AML-193 (cell line): ENCODE data around the gene TIPRL.
"Not testable (repeated sequence)": the region's sequence is repeated elsewhere in the genome, so short reads cannot be mapped to it uniquely, and the experiment has no call there.

Experiments used
- DNase-seq, 2 experiments: peaks; one replicate each; lab custom pipeline; 2025; lab: John Stamatoyannopoulos, UW

Gene TIPRL

GRCh38 chr1:168159251-168159650 lies 19.5 kb upstream of the TIPRL start:
- no peak for DNase-seq

- no peak for DNase-seq
Measured at GRCh38 chr1:168159979-168160378, 18.8 kb upstream of the TIPRL start.

GRCh38 chr1:168161459-168161858 lies 17.3 kb upstream of the TIPRL start:
- DNase-seq = no peak

GRCh38 chr1:168163670-168164069 lies 15.1 kb upstream of the TIPRL start:
- no peak for DNase-seq

- DNase-seq = no peak
Measured at GRCh38 chr1:168164771-168165170, 14.0 kb upstream of the TIPRL start.

- DNase-seq = no peak
Measured at GRCh38 chr1:168167806-168168205, 11.0 kb upstream of the TIPRL start.

- DNase-seq = no peak
Measured at GRCh38 chr1:168170564-168171508, 7.9 kb upstream of the TIPRL start.

GRCh38 chr1:168172250-168172915 lies 6.4 kb upstream of the TIPRL start:
- no peak for DNase-seq

- DNase-seq = no peak
Measured at GRCh38 chr1:168178227-168178637, 530 bp upstream of the TIPRL start.

- DNase-seq = no peak
Measured at GRCh38 chr1:168179438-168180147, 831 bp downstream of the TIPRL start.

GRCh38 chr1:168180148-168180524 lies 1.4 kb downstream of the TIPRL start:
- DNase-seq = peak in 1 of 2 experiments; percentile 7

GRCh38 chr1:168181063-168181720 lies 2.4 kb downstream of the TIPRL start:
- not testable (repeated sequence) for DNase-seq

GRCh38 chr1:168187177-168187576 lies 8.4 kb downstream of the TIPRL start:
- DNase-seq = no peak

GRCh38 chr1:168190403-168190802 lies 11.6 kb downstream of the TIPRL start:
- no peak for DNase-seq

- no peak for DNase-seq
Measured at GRCh38 chr1:168195199-168196135, 16.7 kb downstream of the TIPRL start.

- no peak for DNase-seq
Measured at GRCh38 chr1:168199056-168199455, 20.3 kb downstream of the TIPRL start.

- DNase-seq = no peak
Measured at GRCh38 chr1:168202941-168203654, 24.3 kb downstream of the TIPRL start.

GRCh38 chr1:168206111-168206510 lies 27.3 kb downstream of the TIPRL start:
- DNase-seq = no peak

- DNase-seq = not testable (repeated sequence)
Measured at GRCh38 chr1:168207673-168208072, 28.9 kb downstream of the TIPRL start.

- DNase-seq = no peak
Measured at GRCh38 chr1:168210312-168210711, 31.6 kb downstream of the TIPRL start.
